Measurements from ENCODE around the gene RNGTT.
"Not testable (repeated sequence)": the region's sequence is repeated elsewhere in the genome, so short reads cannot be mapped to it uniquely, and the experiment has no call there.

RNGTT gene

GRCh38 chr6:88825856-88826255 is 137.6 kb downstream of the RNGTT start:
- no peak overlapping the region for H3K27ac ChIP-seq
- no peak for DNase-seq (ENCODE audit: low read depth, low spot score)

GRCh38 chr6:88823998-88824397 is 139.4 kb downstream of the RNGTT start:
- no peak for DNase-seq (ENCODE audit: low read depth, low spot score)
- no peak overlapping the region for H3K27ac ChIP-seq

- DNase-seq (ENCODE audit: low read depth, low spot score), result no peak
Measured at GRCh38 chr6:88815491-88815890, 147.9 kb downstream of the RNGTT start.

GRCh38 chr6:88814909-88815308 is 148.5 kb downstream of the RNGTT start:
- no peak for DNase-seq (ENCODE audit: low read depth, low spot score)

More at GRCh38 chr6:88815491-88815890, 147.9 kb downstream of the RNGTT start:
- H3K27ac ChIP-seq, result no peak overlapping the region

GRCh38 chr6:88813045-88813444 is 150.4 kb downstream of the RNGTT start:
- DNase-seq (ENCODE audit: low read depth, low spot score), result no peak
- no peak overlapping the region for H3K27ac ChIP-seq

More at GRCh38 chr6:88814909-88815308, 148.5 kb downstream of the RNGTT start:
- no peak overlapping the region for H3K27ac ChIP-seq

GRCh38 chr6:88810701-88811100 is 152.7 kb downstream of the RNGTT start:
- DNase-seq (ENCODE audit: low read depth, low spot score), result no peak
- no peak overlapping the region for H3K27ac ChIP-seq

GRCh38 chr6:88810089-88810488 is 153.3 kb downstream of the RNGTT start:
- no peak overlapping the region for H3K27ac ChIP-seq
- no peak for DNase-seq (ENCODE audit: low read depth, low spot score)

- no peak overlapping the region for H3K27ac ChIP-seq
- DNase-seq (ENCODE audit: low read depth, low spot score), result no peak
Measured at GRCh38 chr6:88808381-88808780, 155.0 kb downstream of the RNGTT start.

- no peak for DNase-seq (ENCODE audit: low read depth, low spot score)
- no peak overlapping the region for H3K27ac ChIP-seq
Measured at GRCh38 chr6:88807622-88808021, 155.8 kb downstream of the RNGTT start.

GRCh38 chr6:88806728-88807127 is 156.7 kb downstream of the RNGTT start:
- H3K27ac ChIP-seq, result no peak overlapping the region
- DNase-seq (ENCODE audit: low read depth, low spot score), result no peak

GRCh38 chr6:88804701-88805100 is 158.7 kb downstream of the RNGTT start:
- no peak for DNase-seq (ENCODE audit: low read depth, low spot score)
- H3K27ac ChIP-seq, result no peak overlapping the region

- DNase-seq (ENCODE audit: low read depth, low spot score), result no peak
- H3K27ac ChIP-seq, result no peak overlapping the region
Measured at GRCh38 chr6:88785478-88785877, 177.9 kb downstream of the RNGTT start.

- H3K27ac ChIP-seq, result no peak overlapping the region
- no peak for DNase-seq (ENCODE audit: low read depth, low spot score)
Measured at GRCh38 chr6:88780714-88781389, 182.6 kb downstream of the RNGTT start.

GRCh38 chr6:88775866-88776571 is 187.4 kb downstream of the RNGTT start:
- DNase-seq (ENCODE audit: low read depth, low spot score), result no peak
- no peak overlapping the region for H3K27ac ChIP-seq

- not testable (repeated sequence) for H3K27ac ChIP-seq; DNase-seq (ENCODE audit: low read depth, low spot score)
Measured at GRCh38 chr6:88768114-88768513, 195.3 kb downstream of the RNGTT start.

GRCh38 chr6:88764081-88764480 is 199.3 kb downstream of the RNGTT start:
- H3K27ac ChIP-seq, result no peak overlapping the region
- DNase-seq (ENCODE audit: low read depth, low spot score), result no peak

- DNase-seq (ENCODE audit: low read depth, low spot score), result no peak
- H3K27ac ChIP-seq, result no peak overlapping the region
Measured at GRCh38 chr6:88763160-88763559, 200.3 kb downstream of the RNGTT start.

- no peak overlapping the region for H3K27ac ChIP-seq
- no peak for DNase-seq (ENCODE audit: low read depth, low spot score)
Measured at GRCh38 chr6:88761237-88762031, 202.0 kb downstream of the RNGTT start.

GRCh38 chr6:88760091-88760490 is 203.3 kb downstream of the RNGTT start:
- no peak for DNase-seq (ENCODE audit: low read depth, low spot score)
- H3K27ac ChIP-seq, result no peak overlapping the region

GRCh38 chr6:88750936-88751335 is 212.5 kb downstream of the RNGTT start:
- no peak for DNase-seq (ENCODE audit: low read depth, low spot score)
- no peak overlapping the region for H3K27ac ChIP-seq

GRCh38 chr6:88749849-88750248 is 213.6 kb downstream of the RNGTT start:
- DNase-seq (ENCODE audit: low read depth, low spot score), result no peak
- no peak overlapping the region for H3K27ac ChIP-seq

Data from epithelial cell of prostate (primary cell).